SH-SY5Y (cell line): ENCODE measurements around the gene UNC80.

Experiments
- GATA2 ChIP-seq: IDR thresholded peaks from 2 replicates; pipeline ENCODE4 v1.6.1; 2011; ENCODE audit warnings: mild to moderate bottlenecking, low read depth, low read length
- GATA3 ChIP-seq: IDR thresholded peaks from 2 replicates; pipeline ENCODE4 v1.6.1; 2011; ENCODE audit warnings: low read depth, mild to moderate bottlenecking, low read length, moderate library complexity

Gene UNC80

GRCh38 chr2:209840434-209840833, 68.8 kb downstream of the UNC80 start:
- TF ChIP-seq GATA3 (no peak), GATA2 (no peak)

- TF ChIP-seq GATA2 (no peak), GATA3 (no peak)
Observed at GRCh38 chr2:209845666-209846065, 74.0 kb downstream of the UNC80 start.

- TF ChIP-seq GATA2 = no peak
- no peak for TF ChIP-seq GATA3
Observed at GRCh38 chr2:209864716-209865295, 93.2 kb downstream of the UNC80 start.

GRCh38 chr2:209868271-209868994, 96.8 kb downstream of the UNC80 start:
- TF ChIP-seq GATA3 (no peak), GATA2 (no peak)

GRCh38 chr2:209870067-209870466, 98.4 kb downstream of the UNC80 start:
- TF ChIP-seq GATA2 (no peak), GATA3 (no peak)

- TF ChIP-seq GATA3 (no peak), GATA2 (no peak)
Observed at GRCh38 chr2:209872675-209873074, 101.0 kb downstream of the UNC80 start.

- TF ChIP-seq GATA3 = no peak
- no peak for TF ChIP-seq GATA2
Observed at GRCh38 chr2:209875270-209875669, 103.6 kb downstream of the UNC80 start.

GRCh38 chr2:209876211-209876610, 104.6 kb downstream of the UNC80 start:
- TF ChIP-seq GATA2 (no peak), GATA3 (no peak)

GRCh38 chr2:209878701-209879100, 107.1 kb downstream of the UNC80 start:
- no peak for TF ChIP-seq GATA3

- TF ChIP-seq GATA2 = no peak
- no peak for TF ChIP-seq GATA3
Observed at GRCh38 chr2:209900638-209901037, 129.0 kb downstream of the UNC80 start.

- TF ChIP-seq GATA2 (no peak), GATA3 (no peak)
Observed at GRCh38 chr2:209901172-209901571, 129.5 kb downstream of the UNC80 start.

GRCh38 chr2:209905691-209906090, 134.1 kb downstream of the UNC80 start:
- TF ChIP-seq GATA2 = no peak
- no peak for TF ChIP-seq GATA3

GRCh38 chr2:209907746-209908145, 136.1 kb downstream of the UNC80 start:
- no peak for TF ChIP-seq GATA2
- TF ChIP-seq GATA3 = no peak

- TF ChIP-seq GATA3 (no peak), GATA2 (no peak)
Observed at GRCh38 chr2:209908511-209908910, 136.9 kb downstream of the UNC80 start.

GRCh38 chr2:209911486-209911885, 139.9 kb downstream of the UNC80 start:
- TF ChIP-seq GATA2 (no peak), GATA3 (no peak)

- TF ChIP-seq GATA2 (no peak), GATA3 (no peak)
Observed at GRCh38 chr2:209913786-209914345, 142.2 kb downstream of the UNC80 start.
